ENCODE data around the gene MBP.

The MBP gene

DNA sequence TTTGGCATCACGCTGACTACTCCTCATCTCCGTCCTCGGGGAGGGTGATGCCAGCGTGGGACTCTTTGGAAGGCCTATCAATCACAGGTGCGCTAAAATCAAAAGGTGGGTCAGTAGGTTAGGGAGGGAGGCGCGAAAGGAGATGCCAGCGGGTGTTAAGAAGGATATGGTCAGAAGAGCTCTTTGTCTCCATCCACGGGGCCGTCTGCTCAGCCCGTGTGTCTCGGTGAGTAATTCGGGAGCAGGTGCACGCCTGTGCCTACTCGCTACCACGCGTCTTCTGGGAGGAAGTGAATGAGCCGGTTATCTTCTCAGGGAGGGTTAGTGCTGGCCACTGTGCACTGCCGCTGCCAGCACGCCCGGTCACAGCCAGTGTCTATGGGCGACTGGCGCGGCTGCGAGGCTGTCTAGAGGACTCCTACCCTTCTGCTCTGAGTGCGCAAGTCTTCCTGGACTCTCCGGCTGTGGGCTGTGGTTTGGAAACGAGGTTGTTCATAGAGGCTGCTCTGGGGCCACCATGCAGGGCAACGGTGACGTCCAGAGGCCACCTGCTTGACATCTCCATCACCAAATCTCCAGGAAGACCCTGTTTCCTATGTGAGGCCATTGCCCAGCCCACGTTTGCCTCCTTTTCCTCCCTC, 153.4 kb downstream of the MBP start:
- ATAC-seq = no peak
- no peak for TF ChIP-seq ZFP30 (CRISPR knock-in tag; IDR thresholded peaks at IDR 0.05)
- no peak for TF ChIP-seq TCF4 (CRISPR knock-in tag; IDR thresholded peaks at IDR 0.05; ENCODE audit: borderline replicate concordance)
- TF ChIP-seq ZNF70 (CRISPR knock-in tag; IDR thresholded peaks at IDR 0.05) = no peak
- TF ChIP-seq, protein P1, sequence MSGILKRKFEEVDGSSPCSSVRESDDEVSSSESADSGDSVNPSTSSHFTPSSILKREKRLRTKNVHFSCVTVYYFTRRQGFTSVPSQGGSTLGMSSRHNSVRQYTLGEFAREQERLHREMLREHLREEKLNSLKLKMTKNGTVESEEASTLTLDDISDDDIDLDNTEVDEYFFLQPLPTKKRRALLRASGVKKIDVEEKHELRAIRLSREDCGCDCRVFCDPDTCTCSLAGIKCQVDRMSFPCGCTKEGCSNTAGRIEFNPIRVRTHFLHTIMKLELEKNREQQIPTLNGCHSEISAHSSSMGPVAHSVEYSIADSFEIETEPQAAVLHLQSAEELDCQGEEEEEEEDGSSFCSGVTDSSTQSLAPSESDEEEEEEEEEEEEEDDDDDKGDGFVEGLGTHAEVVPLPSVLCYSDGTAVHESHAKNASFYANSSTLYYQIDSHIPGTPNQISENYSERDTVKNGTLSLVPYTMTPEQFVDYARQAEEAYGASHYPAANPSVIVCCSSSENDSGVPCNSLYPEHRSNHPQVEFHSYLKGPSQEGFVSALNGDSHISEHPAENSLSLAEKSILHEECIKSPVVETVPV (CRISPR knock-in tag; IDR thresholded peaks at IDR 0.05) = no peak
- no peak for TF ChIP-seq TOX (CRISPR knock-in tag; IDR thresholded peaks at IDR 0.05; ENCODE audit: borderline replicate concordance)
- TF ChIP-seq, protein P2, sequence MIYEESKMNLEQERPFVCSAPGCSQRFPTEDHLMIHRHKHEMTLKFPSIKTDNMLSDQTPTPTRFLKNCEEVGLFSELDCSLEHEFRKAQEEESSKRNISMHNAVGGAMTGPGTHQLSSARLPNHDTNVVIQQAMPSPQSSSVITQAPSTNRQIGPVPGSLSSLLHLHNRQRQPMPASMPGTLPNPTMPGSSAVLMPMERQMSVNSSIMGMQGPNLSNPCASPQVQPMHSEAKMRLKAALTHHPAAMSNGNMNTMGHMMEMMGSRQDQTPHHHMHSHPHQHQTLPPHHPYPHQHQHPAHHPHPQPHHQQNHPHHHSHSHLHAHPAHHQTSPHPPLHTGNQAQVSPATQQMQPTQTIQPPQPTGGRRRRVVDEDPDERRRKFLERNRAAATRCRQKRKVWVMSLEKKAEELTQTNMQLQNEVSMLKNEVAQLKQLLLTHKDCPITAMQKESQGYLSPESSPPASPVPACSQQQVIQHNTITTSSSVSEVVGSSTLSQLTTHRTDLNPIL (CRISPR knock-in tag; IDR thresholded peaks at IDR 0.05; ENCODE audit: low read depth) = no peak
- no peak for TF ChIP-seq ARNTL (CRISPR knock-in tag; IDR thresholded peaks at IDR 0.05; ENCODE audit: borderline replicate concordance, low read depth)
- no peak for TF ChIP-seq ZC3H10 (CRISPR knock-in tag; IDR thresholded peaks at IDR 0.05)

DNA sequence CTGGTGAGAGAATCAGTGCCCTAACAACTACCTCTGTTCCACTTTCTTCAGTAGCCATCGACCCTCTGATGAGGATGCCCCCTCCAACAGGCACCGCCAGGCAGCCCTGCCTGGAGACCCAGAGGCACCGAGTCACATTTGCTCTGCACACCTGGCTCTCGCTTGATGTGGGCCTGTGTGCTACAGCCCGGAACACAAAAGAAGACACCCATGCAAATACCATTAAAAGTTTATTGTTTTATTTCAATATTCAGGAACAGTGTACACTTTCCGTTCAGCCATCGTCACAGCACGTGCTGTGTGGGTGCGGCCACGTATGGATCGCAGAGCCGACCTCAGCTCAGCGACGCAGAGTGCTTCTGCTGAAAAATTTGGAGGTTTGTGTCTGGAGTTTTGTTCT, 154.0 kb downstream of the MBP start:
- TF ChIP-seq ARNTL (CRISPR knock-in tag; IDR thresholded peaks at IDR 0.05; ENCODE audit: borderline replicate concordance, low read depth) = no peak
- TF ChIP-seq ZNF565 (CRISPR knock-in tag; conservative IDR thresholded peaks at IDR 0.05; ENCODE audit: low read depth) = no peak
- TF ChIP-seq ISL1 (CRISPR knock-in tag; IDR thresholded peaks at IDR 0.05) = no peak
- ATAC-seq = no peak

DNA sequence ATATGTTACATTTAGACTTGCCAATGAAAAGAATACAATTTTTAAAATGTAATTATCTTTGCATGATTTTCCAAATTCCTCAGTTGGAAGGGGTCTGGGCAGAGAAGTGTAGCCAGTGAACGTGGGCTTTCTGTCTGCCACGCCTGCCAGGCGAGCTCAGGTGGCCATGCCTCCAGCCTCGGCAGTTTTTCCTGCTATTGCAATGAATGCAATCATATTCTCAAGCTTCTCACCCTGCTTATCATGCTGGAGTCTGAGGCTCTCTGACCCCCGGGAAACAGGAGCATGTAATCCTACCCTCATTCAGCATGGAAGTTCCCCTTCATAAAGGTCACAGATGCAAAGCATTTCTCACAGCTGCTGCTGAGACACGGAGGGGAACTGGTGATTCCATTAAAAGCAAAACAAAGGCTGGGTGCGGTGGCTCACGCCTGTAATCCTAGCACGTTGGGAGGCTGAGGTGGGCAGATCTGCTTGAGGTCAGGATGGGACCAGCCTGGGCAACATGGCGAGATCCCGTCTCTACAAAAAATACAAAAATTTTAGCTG, 154.8 kb downstream of the MBP start:
- ATAC-seq = no peak
- TF ChIP-seq, protein P1 (CRISPR knock-in tag; IDR thresholded peaks at IDR 0.05) = no peak
- no peak for TF ChIP-seq SNAI2 (CRISPR knock-in tag; IDR thresholded peaks at IDR 0.05)
- no peak for TF ChIP-seq ZFP3 (CRISPR knock-in tag; IDR thresholded peaks at IDR 0.05)
- TF ChIP-seq ESRRG (CRISPR knock-in tag; IDR thresholded peaks at IDR 0.05) = no peak
- no peak for TF ChIP-seq TOX (CRISPR knock-in tag; IDR thresholded peaks at IDR 0.05; ENCODE audit: borderline replicate concordance)

DNA sequence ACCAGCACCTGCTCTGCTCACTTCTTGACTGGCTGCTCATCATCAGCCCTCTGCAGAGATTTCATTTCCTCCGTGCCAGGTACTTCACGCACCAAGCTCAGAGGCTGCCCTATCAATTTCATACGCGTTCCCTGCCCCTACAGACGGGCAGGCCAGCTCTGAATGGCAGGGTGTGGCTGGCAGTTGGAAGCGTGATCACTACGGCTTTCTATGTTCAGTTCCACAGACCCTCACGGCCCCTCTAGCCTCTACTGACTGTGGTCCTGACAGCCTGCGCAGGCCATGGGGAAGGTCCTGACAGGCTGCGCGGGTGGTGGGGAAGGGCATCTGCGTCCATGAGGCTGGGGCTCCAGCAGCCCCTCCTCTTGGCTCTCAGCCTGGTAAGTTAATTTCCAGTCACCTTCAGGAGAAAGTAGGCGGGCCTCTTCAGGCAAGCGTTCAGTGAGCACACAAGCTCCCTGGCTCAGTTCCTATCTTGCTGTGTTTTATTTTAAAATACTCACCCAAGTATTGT, 155.4 kb downstream of the MBP start:
- ATAC-seq = no peak
- TF ChIP-seq ZNF8 (CRISPR knock-in tag; IDR thresholded peaks at IDR 0.05) = no peak
- TF ChIP-seq SNAI2 (CRISPR knock-in tag; IDR thresholded peaks at IDR 0.05) = no peak
- TF ChIP-seq TOX (CRISPR knock-in tag; IDR thresholded peaks at IDR 0.05; ENCODE audit: borderline replicate concordance) = no peak
- TF ChIP-seq ZC3H10 (CRISPR knock-in tag; IDR thresholded peaks at IDR 0.05) = no peak
- TF ChIP-seq, protein P3, sequence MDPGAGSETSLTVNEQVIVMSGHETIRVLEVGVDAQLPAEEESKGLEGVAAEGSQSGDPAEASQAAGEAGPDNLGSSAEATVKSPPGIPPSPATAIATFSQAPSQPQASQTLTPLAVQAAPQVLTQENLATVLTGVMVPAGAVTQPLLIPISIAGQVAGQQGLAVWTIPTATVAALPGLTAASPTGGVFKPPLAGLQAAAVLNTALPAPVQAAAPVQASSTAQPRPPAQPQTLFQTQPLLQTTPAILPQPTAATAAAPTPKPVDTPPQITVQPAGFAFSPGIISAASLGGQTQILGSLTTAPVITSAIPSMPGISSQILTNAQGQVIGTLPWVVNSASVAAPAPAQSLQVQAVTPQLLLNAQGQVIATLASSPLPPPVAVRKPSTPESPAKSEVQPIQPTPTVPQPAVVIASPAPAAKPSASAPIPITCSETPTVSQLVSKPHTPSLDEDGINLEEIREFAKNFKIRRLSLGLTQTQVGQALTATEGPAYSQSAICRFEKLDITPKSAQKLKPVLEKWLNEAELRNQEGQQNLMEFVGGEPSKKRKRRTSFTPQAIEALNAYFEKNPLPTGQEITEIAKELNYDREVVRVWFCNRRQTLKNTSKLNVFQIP (CRISPR knock-in tag; IDR thresholded peaks at IDR 0.05; ENCODE audit: borderline replicate concordance, low read depth) = no peak
- TF ChIP-seq GLIS3 (CRISPR knock-in tag; IDR thresholded peaks at IDR 0.05) = no peak
- TF ChIP-seq OSR1 (CRISPR knock-in tag; IDR thresholded peaks at IDR 0.05) = no peak
- TF ChIP-seq ZNF70 (CRISPR knock-in tag; IDR thresholded peaks at IDR 0.05) = no peak
- no peak for TF ChIP-seq ARNTL (CRISPR knock-in tag; IDR thresholded peaks at IDR 0.05; ENCODE audit: borderline replicate concordance, low read depth)
- no peak for TF ChIP-seq ZFP30 (CRISPR knock-in tag; IDR thresholded peaks at IDR 0.05)
- TF ChIP-seq PPARA (CRISPR knock-in tag; IDR thresholded peaks at IDR 0.05; ENCODE audit: borderline replicate concordance) = no peak
- TF ChIP-seq, protein P1 (CRISPR knock-in tag; IDR thresholded peaks at IDR 0.05) = no peak
- TF ChIP-seq RARB (CRISPR knock-in tag; IDR thresholded peaks at IDR 0.05) = no peak
- TF ChIP-seq, protein P4, sequence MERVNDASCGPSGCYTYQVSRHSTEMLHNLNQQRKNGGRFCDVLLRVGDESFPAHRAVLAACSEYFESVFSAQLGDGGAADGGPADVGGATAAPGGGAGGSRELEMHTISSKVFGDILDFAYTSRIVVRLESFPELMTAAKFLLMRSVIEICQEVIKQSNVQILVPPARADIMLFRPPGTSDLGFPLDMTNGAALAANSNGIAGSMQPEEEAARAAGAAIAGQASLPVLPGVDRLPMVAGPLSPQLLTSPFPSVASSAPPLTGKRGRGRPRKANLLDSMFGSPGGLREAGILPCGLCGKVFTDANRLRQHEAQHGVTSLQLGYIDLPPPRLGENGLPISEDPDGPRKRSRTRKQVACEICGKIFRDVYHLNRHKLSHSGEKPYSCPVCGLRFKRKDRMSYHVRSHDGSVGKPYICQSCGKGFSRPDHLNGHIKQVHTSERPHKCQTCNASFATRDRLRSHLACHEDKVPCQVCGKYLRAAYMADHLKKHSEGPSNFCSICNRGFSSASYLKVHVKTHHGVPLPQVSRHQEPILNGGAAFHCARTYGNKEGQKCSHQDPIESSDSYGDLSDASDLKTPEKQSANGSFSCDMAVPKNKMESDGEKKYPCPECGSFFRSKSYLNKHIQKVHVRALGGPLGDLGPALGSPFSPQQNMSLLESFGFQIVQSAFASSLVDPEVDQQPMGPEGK (CRISPR knock-in tag; IDR thresholded peaks at IDR 0.05; ENCODE audit: borderline replicate concordance) = no peak
- no peak for TF ChIP-seq ESRRG (CRISPR knock-in tag; IDR thresholded peaks at IDR 0.05)
- TF ChIP-seq, protein P2 (CRISPR knock-in tag; IDR thresholded peaks at IDR 0.05; ENCODE audit: low read depth) = no peak

Data from SK-N-SH treated with all-trans-retinoic acid at 6 μM for 48 hours (cell line).